ENCODE results near the gene GNG4.
"Not testable (repeated sequence)": the region's sequence is repeated elsewhere in the genome, so short reads cannot be mapped to it uniquely, and the experiment has no call there.

Gene GNG4

DNA sequence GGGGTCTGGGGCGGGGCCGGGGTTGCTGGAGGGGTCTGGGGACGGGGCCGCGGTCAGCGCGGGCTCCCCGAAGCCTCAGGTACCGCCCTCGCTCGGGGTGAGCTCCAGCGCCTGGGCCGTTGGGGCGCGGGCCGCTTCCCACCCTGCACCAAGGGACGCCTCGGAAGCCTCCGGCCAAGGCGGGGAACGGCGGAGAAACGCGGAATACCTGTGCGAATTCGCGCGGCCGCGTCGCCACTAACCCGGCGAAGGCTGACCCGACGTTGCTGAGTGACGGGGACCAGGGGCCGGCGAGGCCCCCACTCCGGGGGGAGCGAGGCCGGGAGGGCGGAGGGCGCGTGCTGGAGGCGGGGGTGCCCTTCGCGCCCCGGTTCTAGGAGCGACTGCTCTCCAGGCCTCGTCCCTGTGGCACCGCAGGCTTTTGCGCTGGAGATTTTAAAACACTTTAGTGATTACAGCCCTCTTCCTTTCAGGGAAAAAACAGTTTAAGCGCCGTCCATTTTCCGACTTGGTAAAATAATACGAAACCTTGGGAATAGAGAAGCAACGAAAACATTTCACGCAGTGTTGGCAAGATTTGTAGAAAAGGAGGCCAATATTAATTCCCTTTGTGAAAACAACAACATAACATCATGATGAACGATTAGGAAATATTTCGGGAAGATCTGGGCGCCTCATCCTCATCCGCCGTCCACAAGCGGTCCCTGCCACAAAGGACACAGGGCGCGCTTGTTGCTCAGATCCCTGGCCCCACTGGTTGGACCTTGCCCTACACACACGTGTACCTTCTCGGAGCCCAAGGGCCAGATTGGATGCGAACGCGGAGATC, 971 bp upstream of the GNG4 start:
- DNase-seq (ENCODE audit: low read depth in 2 of 2) = no peak

DNA sequence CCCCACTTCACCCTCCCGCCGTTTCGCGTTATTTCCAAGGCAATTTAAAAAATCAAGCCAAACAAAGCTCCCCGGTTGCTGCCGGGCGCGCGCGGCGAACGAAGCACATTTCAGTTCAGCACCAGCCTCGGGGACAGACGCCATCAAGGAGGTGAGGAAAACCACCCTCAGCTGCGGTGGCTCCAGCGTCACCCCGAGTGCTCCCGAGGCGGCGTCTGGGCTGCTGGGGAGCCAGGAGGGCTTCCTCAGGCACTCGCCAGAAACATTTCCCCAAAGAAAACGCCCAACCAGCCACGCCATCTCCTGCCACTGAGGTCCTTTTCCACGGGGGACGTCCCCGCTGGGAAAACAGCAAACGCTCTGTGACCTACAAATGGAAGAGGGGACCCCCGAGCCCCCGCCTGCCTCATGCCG, 623 bp downstream of the GNG4 start:
- DNase-seq (ENCODE audit: low read depth in 2 of 2) = peak; percentile 18 to 21

DNA sequence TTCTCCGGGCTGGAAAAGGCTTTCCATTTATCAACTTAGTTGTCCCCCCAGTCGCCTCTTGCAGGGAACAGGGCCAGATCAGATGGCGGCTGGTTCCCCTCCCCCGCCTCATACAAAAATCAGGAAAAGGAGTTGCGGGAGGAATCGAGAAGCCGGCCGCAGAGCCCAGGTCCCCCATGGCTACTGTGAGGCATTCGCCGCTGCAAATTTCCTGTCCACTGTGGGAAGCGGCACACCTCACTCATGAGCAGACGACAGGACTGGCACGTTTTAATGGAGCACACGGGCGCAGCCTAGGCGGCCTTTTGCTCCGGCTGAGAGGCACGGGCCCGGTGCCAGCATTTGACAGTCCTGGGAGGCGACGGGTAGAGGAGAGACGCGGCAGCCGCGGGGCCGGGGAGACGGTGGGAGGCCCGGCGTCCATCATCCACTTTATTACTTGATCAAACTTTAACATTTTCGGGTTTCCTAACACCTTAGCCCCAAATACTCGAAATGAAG, 1.1 kb downstream of the GNG4 start:
- no peak for DNase-seq (ENCODE audit: low read depth in 2 of 2)

DNA sequence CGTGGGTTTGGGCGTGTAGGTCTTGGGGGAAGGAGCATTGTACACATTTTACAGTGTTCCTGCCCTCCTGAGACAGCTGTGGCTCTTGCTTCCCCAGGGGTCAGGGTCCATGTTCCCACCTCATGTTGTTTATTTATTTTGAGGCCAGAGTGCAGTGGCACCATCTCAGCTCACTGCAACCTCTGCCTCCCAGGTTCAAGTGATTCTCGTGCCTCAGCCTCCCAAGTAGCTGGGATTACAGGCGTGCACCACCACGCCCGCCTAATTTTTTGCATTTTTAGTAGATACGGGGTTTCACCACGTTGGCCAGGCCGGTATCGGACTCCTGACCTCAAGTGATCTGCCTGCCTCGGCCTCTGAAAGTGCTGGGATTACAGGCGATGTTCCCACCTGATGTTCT, 2.0 kb downstream of the GNG4 start:
- DNase-seq (ENCODE audit: low read depth in 2 of 2) = not testable (repeated sequence)

DNA sequence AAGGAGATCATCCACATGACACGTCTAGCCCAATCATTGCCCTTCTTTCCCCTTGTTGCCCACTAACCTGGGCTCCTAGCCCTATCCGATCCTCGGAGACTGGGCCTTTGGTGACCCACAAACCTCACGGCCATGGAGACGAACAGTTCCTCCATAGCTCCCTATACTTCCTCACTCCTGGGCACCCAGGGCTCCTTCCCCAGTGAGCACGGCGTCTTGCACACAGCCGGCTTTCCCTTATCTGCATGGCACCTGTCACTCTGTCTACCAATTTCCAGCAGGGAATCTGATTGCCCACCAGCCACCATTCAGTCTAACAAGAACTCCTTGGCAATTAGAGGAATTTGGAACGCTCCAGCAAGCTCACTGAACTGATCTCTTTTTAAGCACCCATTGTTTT, 3.1 kb downstream of the GNG4 start:
- DNase-seq (ENCODE audit: low read depth in 2 of 2) = no peak

DNA sequence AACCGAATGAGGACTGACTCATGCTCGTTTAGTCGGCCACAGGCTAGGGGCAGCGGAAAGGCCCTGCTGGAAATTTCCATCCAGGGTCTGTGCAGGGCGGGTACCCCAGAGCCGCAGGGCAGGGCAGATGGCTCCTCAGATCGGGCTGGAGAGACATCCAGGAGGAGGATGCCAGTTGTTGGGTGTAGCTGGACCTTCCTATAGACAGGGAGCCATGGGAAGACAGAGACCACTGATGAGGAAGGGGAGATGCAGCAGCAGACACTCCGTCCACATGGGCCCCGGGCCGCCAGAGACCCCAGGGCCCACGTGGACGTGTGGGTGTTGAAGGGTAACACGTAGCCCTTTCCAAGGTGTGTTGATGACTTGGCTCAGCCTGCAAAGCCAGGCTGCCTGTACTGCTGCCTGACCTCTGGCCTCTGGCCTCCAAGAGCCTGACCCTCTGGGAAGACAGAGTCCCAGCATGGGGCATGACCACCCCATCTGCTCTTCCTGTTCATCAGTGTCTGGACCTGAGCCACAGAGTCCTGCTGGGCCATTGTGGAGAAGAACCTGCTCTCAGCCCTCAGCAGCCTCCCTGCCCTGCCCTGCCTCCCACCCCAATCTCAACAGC, 4.8 kb downstream of the GNG4 start:
- no peak for DNase-seq (ENCODE audit: low read depth in 2 of 2)

DNA sequence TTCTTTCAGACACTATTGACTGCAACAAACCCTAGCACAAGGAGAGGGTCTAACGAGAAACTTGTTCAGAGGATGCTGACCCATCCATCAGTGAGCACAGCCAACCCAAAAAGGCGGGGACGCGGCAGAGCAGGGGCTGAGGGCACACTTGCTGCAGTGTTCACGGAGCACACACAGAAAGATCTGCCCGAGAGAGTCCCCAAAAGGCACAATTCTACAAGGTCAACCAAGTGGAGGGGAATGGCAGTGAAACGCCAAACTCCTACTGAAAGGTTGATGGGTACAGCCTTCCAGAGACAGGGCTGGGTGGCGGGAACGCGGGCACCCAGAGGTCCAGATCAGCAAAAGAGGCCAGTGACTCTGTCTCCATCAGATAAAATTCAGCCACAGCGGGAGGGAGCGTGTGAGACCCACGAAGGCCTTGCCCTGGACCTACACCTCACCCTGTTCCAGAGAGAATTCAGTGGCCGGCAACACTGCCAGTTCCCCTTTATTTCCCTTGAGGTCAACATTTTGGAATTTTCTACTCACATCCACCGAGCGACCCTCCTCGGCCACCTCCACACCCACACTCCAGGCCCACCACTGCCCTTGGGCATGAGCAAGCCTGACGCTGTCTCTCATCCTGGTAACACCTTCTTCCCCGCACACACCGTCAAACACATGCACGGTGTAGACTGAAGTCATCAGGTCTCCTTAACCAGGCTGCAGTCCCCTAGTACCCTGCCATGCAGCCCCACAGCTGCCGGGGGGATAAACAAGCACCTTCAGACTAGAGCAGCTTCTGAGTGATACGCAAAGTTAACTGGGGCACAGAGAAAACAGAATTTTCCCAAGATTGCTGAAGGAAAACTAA, 5.5 kb downstream of the GNG4 start:
- DNase-seq (ENCODE audit: low read depth in 2 of 2) = no peak

DNA sequence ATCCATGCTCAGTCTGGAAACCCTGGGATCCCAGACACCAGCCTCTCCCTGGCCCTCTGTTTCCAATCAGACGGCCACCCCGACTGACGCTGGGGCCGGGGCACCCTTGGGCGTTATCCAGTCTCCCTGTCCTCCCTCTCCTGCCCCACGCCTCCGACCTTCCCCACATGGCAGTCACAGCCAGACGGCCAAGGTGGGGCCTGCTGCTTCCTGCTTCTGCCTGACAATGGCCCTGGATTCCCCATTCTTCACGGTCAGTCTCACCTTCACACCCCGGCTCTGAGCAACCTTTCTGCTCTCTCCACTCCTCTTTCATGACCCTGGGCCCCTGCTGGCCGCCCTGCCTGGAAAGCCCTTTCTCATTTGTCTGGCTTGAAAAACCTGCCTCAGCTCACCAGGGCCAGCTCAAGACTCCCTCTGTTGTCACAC, 6.6 kb downstream of the GNG4 start:
- DNase-seq (ENCODE audit: low read depth in 2 of 2) = no peak

DNA sequence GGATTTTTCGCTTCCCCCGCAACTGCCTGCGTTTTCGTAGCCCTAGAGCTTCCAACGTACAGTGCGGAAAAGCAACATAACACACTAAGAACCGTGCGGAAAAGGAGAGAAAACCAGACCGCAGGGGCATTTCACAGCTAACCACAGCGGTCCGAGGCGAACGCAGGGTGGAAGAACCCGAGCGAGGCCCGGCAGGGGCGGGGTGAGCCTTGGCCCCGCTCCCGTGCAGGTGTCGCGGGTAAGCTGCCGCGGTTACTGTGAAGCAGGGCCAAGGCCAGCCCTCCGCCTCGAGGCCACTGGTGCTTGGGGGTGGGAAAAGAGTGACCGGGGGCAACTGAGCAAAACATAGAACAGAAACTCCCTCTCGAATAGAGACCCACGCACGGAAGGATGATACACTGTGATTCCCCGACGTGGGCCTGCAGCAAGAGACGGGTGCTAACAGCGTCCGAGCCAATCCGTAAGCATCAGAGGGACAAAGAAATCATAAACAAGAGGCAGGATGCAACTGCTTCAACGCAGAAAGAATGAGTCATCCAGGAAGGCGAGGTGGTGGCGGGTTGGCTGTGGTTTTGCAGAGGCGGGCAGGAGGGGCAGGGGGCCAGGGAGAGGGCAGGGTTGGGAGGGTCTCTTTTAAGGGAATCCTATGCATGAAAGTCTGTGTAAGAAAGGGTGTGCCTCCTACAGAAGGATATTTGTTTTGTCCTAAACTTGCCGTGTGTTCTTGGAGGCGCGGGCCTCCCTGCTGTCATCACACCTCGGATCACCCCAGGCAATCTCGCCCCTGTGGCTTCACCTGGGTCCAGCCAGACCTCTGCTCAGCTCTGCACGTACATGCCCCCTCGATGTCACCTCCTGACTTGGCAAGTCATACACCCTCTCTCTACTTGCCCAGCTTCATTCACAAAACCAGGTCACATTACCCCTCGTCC, 7.3 kb downstream of the GNG4 start:
- peak; percentile 22 to 32 for DNase-seq (ENCODE audit: low read depth in 2 of 2)

DNA sequence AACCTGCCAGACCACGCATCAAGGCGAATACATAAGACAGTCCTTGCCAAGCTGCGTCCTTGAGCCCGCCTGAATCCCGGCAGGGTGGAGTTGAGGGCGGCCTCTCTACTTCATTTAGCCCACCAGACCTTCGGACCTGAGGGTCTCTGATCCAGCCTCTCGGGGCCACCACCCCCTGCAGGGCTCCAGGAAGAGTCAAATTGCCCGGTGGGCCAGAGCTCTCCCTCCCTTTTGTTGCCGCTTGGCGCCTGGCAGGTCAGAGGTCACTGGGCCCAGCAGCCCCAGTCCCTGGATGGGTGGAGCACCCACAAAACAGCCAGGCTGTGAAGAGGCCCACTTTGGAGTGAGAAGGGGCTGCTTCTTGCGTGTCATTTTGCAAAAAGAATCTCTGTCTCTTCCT, 9.0 kb downstream of the GNG4 start:
- no peak for DNase-seq (ENCODE audit: low read depth in 2 of 2)

DNA sequence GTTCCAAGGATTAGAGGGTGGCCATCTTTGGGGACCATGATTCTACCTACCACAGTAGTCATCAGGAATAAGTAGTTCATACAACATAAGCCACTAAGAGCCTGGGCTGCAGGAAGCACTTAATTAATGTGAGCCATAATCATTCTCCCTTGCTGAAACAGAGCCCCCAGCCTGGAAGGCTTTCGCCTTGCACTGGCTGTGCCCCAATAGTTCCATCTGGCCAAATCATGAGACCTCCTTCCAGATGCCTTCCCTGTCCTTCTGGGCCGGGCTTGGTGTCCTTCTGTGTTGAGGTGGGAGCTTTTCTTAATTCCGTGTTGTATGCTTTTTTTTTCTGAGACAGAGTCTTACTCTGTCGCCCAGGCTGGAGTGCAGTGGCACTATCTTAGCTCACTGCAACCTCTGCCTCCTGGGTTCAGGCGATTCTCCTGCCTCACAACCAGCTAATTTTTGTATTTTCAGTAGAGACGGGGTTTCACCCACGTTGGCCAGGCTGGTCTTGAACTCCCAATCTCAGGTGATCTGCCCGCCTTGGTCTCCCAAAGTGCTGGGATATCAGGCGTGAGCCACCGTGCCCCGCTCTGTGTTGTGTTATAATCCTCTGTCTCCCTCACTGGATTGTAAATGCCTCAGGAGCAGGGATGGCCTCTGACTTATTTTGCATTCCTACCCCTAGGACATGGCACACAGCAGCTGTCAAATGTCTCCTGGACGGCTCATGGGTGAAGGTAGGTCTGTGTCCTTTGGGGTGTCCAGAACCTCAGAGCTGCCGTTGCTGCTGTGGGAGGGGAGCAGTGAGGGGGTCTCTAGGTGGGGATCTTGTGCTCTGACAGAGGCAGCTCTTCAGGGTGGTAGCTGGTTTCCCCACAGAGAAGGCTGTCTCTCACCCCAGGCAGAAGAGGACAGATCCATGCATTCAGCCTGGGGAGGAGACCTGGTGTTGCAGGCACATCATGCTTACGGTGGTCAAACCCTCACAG, 10.1 kb downstream of the GNG4 start:
- DNase-seq (ENCODE audit: low read depth in 2 of 2) = no peak

DNA sequence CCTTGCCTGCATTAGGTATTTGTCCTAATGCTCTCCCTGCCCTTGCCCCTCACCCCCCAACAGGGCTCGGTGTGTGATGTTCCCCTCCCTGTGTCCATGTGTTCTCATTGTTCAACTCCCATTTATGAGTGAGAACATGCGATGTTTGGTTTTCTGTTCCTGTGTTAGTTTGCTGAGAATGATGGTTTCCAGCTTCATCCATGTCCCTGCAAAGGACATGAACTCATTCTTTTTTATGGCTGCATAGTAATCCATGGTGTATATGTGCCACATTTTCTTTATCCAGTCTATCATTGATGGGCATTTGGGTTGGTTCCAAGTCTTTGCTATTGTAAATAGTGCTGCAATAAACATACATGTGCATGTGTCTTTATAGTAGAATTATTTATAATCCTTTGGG, 11.0 kb downstream of the GNG4 start:
- not testable (repeated sequence) for DNase-seq (ENCODE audit: low read depth in 2 of 2)

DNA sequence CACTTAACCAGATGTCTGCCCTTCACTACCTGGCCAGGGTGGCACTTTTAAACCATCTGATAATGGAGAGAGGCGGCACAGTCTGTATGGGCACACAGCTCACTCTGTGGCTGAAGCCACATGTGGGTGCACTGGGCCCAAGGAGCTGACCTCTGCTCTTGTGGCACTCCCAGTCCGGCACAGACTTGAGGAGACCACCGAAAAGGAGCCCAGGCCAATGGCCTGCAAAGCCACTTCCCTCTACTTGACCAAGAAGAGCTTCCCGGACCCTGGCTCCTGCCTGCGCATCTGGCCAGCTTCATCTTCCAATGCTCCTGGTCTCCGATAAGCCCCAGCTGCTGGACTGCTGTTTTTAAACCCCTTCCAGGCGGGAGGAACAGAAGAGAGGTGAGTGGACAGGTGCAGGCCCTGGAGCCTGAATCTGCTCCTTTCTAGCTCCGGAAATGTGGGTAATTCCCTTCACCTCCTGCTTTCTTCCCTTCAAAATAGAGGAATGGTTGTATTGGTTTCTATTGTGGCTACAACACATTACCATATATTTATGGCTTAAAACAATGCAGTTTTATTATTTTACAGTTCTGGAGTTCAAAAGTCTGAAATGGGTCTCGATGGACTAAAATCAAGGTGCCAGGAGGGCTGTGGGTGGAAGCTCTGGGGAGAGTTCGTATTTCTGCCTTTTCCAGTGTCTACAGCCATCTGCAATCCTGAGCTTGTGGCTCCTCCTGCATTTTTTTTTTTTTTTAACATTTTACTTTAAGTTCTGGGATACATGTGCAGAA, 11.6 kb downstream of the GNG4 start:
- DNase-seq (ENCODE audit: low read depth in 2 of 2) = no peak

DNA sequence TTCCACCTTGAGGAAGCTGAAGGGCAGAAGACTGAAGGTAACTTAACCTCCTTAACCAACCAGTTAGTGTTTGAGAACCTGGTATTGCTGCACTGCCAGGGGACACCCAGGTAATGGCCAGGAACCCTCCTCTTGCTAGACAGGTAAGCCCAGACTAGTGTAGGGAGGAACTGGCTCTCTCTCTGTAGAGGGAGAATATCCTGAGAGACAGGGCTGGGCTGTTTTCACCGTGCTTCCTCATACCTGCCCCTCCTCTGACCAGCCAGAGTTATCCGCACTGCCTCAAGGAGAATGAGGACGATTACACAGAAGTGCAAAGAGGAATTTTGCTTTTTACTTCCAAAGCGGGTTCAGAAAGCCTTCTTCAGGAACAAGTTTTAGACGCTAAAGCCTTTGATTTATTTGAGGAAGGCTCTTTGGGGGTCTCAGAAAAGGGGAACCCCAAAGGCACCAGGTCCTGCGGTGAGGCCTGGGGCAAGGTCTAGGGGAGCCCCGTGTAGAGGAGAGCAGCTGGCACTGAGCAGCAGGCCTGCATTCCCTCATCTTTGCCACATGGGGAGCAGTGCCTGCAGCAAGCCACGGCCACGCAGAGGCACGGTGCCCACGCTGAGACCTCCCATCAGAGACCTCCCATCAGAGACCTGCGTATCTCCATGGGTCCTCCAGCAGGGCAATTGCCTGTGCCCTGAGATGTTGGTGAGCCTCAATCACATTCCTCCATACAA, 13.5 kb downstream of the GNG4 start:
- no peak for DNase-seq (ENCODE audit: low read depth in 2 of 2)

DNA sequence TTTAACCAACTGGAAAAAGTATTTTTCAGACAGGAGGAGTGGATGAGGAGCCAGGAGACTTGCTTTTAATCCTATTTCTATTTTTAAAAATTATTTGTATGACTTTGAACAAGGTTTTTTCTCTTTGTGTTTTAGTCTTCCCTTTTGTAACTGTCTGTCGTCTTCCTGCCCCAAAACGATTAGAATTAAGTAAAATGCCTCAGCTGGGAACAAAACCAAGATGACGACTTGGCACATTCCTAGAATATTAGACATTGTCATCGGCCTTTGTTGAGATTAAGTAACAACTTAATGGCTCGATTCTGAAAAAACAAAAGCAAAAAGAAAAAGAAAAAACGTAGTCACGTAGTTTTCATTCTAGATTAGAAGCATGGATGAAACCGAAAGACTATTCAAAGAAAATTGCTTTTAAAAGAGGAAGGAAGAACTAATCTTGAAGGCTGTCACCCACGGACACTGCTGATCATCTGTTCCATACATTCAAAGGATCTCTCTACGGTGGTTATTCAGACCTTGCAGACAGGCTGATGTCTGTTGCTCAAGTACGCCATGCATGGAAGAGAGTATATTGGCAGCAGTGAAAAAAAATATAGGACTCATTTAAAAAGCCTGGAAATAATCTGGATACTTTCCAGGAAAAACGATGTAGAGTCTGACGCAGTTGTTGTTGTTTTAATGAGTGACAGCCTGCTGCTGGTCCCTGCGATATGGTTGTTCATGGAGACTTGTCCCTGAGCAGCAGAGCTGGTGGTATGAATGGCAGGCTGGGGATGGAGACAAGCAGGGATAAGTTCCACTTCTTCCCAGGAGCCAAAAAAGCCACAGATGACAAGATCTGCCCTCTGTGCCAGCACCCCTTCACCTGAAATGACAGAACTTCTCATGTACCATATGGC, 16.8 kb downstream of the GNG4 start:
- no peak for DNase-seq (ENCODE audit: low read depth in 2 of 2)

DNA sequence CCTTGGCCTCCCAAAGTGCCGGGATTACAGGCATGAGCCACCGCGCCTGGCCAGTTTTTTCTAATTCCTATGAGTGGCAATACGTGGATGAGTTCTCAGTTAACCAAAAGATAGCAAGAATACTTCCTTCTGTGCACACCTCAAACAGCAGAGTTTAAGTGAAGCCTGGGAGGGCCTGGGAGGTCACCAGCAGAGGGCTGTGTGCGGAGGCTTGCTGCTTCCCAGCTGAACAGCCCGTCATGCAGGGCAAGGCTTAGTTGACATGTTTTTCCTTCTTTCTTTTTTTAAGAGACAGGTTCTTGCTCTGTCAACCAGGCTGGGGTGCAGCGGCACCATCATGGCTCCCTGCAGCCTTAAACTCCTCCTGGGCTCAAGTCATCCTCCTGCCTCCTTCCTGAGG, 17.8 kb downstream of the GNG4 start:
- DNase-seq (ENCODE audit: low read depth in 2 of 2) = no peak

DNA sequence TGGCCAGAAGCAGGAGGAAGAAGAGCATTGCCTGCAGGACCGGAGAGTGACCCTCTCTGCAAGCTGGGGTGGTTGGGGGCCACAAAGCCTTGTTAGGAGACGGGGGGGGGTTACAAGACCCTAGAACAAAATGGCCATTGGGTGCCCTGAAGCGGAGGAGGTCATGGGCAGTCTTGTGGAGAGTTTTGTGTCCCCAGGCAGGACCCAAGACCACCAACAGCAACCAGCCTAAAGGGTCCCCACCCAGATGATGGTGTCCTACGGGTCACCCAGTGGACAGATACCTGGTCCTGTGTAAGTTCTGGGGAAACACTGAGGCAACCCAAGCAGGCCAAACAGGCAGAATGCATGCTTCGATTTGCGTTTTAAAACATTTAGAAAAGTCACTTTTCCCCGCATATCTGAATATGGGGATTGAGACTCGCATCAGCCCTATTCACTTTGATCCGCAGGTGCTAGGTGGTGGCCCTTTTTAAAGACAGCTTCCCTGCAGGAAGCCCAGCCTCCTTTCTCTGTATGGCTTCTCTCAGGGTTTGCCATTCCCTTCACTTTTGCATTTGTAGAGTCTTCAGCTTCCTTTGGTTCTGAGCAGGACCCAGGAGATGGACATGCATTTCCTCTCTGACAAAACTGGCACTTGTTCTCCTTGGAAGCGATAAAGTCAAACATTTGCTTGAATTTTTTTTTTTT, 21.1 kb downstream of the GNG4 start:
- no peak for DNase-seq (ENCODE audit: low read depth in 2 of 2)

Measured in stimulated activated CD8-positive, alpha-beta memory T cell treated with anti-CD3 and anti-CD28 coated beads, Interleukin-7, amount 100 ng/mL, for 1 hour (primary cell).